ENCODE data around the gene UTS2B. TPM values are rescaled to one million over a fixed set of nuclear protein-coding genes. Genes with fewer than 3 reads are reported as not detected.

UTS2B gene, protein sequence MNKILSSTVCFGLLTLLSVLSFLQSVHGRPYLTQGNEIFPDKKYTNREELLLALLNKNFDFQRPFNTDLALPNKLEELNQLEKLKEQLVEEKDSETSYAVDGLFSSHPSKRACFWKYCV
- total RNA-seq: not detected

DNA sequence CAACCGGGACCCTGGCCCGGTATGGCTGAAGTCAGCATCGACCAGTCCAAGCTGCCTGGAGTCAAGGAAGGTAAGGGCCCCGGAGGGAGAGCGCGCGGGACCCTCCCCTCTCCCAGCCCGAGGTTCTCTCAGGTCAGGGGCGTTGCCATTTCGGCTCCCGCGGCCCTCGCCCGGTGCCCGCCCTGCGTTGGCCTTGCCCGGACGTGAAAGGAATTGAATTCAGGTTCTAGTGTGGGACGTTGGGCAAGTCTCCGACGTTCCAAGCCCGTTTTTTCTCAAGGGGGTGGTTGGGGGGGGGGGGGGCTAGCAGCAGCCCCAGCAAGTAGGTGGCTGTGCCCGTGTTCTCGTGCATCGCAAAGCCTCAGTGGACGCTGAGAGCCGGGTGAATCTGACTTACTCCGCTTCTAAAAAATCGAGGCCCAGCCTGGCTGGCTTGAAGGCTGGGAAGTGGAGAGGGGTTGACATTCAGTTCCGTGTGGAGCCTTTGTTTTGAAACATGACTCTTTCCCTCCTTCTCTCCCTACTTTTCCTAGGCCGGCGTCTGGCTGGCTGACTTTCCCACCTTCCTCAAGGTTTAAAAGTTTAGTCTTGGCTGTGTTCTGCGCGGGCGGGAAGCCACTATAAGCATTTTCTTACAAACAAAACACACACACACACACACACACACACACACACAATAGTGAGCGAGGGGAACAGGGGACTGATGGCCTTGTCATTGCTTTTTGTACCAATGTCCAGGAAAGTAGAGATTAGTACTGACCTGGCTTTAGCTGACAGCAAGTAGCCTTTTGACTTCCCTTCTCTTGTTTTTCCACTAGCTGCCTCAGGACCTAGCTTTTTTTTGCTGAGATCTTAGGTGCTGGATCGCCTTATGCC lies at the start of gene UTS2B:
TSS of gene UTS2B (minus strand) at position 873 of the 876 bp plus-strand sequence. CDS start 48,337 bp downstream, outside the sequence.
- peak within 1 kb of the TSS; percentile 92 for H3K4me3 ChIP-seq (ENCODE audit: low read depth, poor library complexity, severe bottlenecking)
- peak; percentile 29 to 91 for DNase-seq (ENCODE audit: low spot score in 2 of 2)
- no peak for TF ChIP-seq POLR2A (IDR thresholded peaks at IDR 0.05)
- TF ChIP-seq, protein P1, sequence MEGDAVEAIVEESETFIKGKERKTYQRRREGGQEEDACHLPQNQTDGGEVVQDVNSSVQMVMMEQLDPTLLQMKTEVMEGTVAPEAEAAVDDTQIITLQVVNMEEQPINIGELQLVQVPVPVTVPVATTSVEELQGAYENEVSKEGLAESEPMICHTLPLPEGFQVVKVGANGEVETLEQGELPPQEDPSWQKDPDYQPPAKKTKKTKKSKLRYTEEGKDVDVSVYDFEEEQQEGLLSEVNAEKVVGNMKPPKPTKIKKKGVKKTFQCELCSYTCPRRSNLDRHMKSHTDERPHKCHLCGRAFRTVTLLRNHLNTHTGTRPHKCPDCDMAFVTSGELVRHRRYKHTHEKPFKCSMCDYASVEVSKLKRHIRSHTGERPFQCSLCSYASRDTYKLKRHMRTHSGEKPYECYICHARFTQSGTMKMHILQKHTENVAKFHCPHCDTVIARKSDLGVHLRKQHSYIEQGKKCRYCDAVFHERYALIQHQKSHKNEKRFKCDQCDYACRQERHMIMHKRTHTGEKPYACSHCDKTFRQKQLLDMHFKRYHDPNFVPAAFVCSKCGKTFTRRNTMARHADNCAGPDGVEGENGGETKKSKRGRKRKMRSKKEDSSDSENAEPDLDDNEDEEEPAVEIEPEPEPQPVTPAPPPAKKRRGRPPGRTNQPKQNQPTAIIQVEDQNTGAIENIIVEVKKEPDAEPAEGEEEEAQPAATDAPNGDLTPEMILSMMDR (IDR thresholded peaks at IDR 0.05): no peak
- WGBS, 2 donors: 3% methylated on average over 15 to 32 of the region's 37 CpGs
- intact Hi-C loops (cut with DNase I; ENCODE audit: low total_unique reads): no loop called here

DNA sequence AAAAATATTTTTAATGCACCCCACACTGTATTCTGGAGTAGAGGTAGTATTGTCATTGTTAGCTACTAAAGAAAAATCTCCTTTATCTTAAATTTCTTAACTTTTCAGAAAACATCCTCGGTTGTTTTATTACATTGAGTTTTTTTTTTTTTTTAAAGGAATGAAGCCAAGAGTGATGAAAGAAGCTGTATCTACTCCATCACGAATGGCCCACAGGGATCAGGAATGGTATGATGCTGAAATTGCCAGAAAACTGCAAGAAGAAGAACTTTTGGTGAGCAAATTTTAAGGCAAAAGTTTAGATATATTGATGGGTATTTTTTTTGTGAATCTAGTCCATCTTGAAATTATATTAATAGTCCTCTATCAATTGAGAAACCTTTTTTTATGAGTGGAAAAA lies 49.7 kb upstream of the UTS2B start:
- no peak for DNase-seq (ENCODE audit: low spot score in 2 of 2)
- no peak overlapping the region for H3K4me3 ChIP-seq (ENCODE audit: low read depth, poor library complexity, severe bottlenecking)
- TF ChIP-seq, protein P1 (IDR thresholded peaks at IDR 0.05): no peak
- TF ChIP-seq POLR2A (IDR thresholded peaks at IDR 0.05): no peak
- intact Hi-C loops (cut with DNase I; ENCODE audit: low total_unique reads): no loop called here
- 49 to 59% methylated on average over 2 of the region's 2 CpGs for WGBS, 2 donors

DNA sequence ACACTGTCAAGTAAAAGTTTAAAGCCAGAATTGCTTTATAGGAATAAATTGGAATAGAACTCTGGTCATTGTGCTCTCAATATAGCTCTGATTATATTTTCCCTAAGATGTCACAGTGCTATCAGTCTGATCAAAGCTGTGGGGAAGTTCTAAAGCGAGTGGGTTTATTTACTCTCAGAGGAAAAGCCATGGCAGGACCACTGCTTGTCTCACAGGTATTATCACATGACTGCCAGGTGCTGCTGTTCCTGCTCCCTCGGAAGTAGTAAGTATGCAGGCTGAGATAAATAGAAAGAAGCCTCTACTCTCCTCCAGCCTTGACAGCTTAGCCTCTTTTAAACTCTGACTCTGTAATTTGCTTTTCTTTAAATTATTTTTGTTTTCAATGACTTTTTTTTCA lies 49.1 kb upstream of the UTS2B start:
- DNase-seq (ENCODE audit: low spot score in 2 of 2): no peak
- intact Hi-C loops (cut with DNase I; ENCODE audit: low total_unique reads): no loop called here
- TF ChIP-seq, protein P1 (IDR thresholded peaks at IDR 0.05): no peak
- TF ChIP-seq POLR2A (IDR thresholded peaks at IDR 0.05): no peak
- 56 to 64% methylated on average over 2 of the region's 2 CpGs for WGBS, 2 donors
- no peak overlapping the region for H3K4me3 ChIP-seq (ENCODE audit: low read depth, poor library complexity, severe bottlenecking)

DNA sequence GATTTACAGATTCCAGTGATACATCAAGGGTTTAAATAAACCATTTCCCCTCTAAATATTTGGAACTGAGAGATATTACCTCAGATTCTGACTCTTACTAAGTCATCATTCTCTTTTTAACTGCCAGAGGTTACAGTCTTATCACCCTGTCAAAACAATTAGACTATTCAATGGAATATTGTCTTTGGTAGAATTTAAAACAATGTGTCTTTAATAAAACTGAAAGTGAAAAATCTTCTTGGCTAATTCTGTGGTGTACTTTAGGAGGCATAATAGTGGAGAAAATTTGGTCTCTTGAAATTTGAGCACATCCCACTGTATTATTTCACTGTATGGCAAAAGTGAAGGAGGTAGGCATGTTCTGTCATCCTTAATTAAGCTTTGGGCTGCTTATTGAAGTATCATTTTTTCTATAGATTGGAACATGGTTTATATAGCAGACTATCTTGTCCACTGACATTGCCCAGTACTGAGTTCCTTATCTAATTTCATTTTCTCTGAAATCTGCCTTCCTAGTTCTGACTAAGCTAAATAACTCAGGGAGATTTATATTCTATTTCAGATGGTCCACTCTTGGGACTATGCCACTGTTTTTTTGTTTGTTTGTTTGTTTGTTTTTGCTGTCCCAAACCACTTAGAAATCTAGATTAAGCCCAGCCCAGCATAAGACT lies 48.0 kb upstream of the UTS2B start:
- intact Hi-C loops (cut with DNase I; ENCODE audit: low total_unique reads): no loop called here
- no peak overlapping the region for H3K4me3 ChIP-seq (ENCODE audit: low read depth, poor library complexity, severe bottlenecking)
- TF ChIP-seq POLR2A (IDR thresholded peaks at IDR 0.05): no peak
- TF ChIP-seq, protein P1 (IDR thresholded peaks at IDR 0.05): no peak
- DNase-seq (ENCODE audit: low spot score in 2 of 2): no peak

DNA sequence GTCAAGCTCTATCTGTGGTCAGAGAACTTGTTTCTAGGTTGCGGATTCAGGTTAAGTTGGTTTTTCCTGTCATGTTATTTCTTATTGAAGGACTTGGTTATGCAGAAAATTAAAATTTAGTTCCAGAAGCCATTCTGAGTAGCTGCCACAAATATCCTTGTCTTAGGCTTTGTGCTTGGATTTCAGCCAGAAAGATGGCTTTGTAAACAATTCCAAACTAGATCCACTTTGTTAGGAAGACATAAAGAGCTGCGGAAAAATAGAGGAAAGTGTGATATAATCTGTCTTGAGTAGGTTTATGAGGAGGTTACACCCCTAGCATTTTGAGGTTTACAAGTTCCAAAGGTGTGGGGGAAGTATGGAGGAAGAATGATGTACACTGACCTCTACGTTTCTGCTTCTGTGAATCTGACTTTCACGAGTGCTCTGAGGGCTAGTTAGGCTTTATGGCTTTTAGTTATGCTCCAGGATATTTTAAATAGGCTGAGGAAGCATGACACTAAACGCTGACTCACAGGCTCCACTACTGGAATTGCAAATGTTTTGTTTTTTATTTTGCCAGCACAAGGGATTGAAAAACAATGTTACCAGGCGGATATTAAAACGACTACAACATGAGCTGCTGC lies 46.3 kb upstream of the UTS2B start:
- WGBS, 2 donors: 23 to 27% methylated on average over 7 of the region's 7 CpGs
- intact Hi-C loops (cut with DNase I; ENCODE audit: low total_unique reads): no loop called here
- TF ChIP-seq, protein P1 (IDR thresholded peaks at IDR 0.05): no peak
- TF ChIP-seq POLR2A (IDR thresholded peaks at IDR 0.05): no peak
- H3K4me3 ChIP-seq (ENCODE audit: low read depth, poor library complexity, severe bottlenecking): no peak overlapping the region
- DNase-seq (ENCODE audit: low spot score in 2 of 2): peak in 1 of 2 donors; percentile 28
